H1 (cell line): ENCODE results near the gene CHST12. TPM values are rescaled to one million over a fixed set of nuclear protein-coding genes. Genes with fewer than 3 reads are reported as not detected.

Experiments
- KDM4A ChIP-seq: IDR thresholded peaks from one replicate; pipeline ENCODE4 v1.7.1; 2012; ENCODE audit warnings: low read depth, mild to moderate bottlenecking, moderate library complexity, low read length, inconsistent platforms; ENCODE audit not compliant: severe bottlenecking
- NRF1 ChIP-seq: IDR thresholded peaks from 2 replicates; pipeline ENCODE4 v1.6.1; 2011; ENCODE audit warnings: mild to moderate bottlenecking, low read depth, low read length, improper control_type of control experiment
- POLR2A ChIP-seq, 2 experiments: IDR thresholded peaks; 1 replicate in 1 of 2; 2 replicates in 1 of 2; pipeline ENCODE4 v1.6.1; 2011; ENCODE audit warnings: low read depth in 2 of 2, low read length in 2 of 2, mild to moderate bottlenecking in 2 of 2; ENCODE audit errors: control extremely low read depth in 1 of 2
- POLR2AphosphoS5 ChIP-seq: IDR thresholded peaks from 2 replicates; pipeline ENCODE4 v1.6.1; 2011; ENCODE audit warnings: low read depth, low read length
- RXRA ChIP-seq: IDR thresholded peaks from 2 replicates; pipeline ENCODE4 v1.6.1; 2011; ENCODE audit warnings: low read depth, mild to moderate bottlenecking, low read length, moderate library complexity; ENCODE audit not compliant: insufficient read depth
- polyA plus RNA-seq, 7 experiments: library from polyadenylated mRNA; depleted of rRNA in 3 of 7; stranded (reverse) in 5 of 7; unstranded in 2 of 7; fragments of >200 nt in 5 of 7; fragments of 200-250 nt in 2 of 7; gene quantifications; 1 replicate in 5 of 7; 2 replicates in 1 of 7; 4 replicates in 1 of 7; pipeline versions ENCODE4 v1.2.1 to v1.2.3, GENCODE V29; 2011 to 2013; ENCODE audit warnings: missing spikeins in 2 of 7, mixed read lengths in 2 of 7
- total RNA-seq: library from RNA; stranded (reverse); fragmentation: NEBNext Ultra II Directional; extraction: Animal tissue kit (Norgen Biotek cat#: 25700); gene quantifications from 2 replicates; pipeline ENCODE4 v1.2.1, GENCODE V29; 2021

CHST12 gene
- total and polyA plus RNA-seq, 2 of the 8 experiments (the other 6 are each of a cell fraction or from before 2014, with no cell fraction given) = 13.4 to 24.1 TPM

GRCh38 chr7:2380461-2380860, 22.9 kb upstream of the CHST12 start (continued):
- no peak for TF ChIP-seq NRF1
- no peak for TF ChIP-seq RXRA
- TF ChIP-seq POLR2A (IDR thresholded peaks at IDR 0.05; ENCODE audit: control extremely low read depth in 1 of 2, low read depth in 2 of 2, low read length in 2 of 2) = no peak
- TF ChIP-seq KDM4A = no peak
- TF ChIP-seq POLR2AphosphoS5 = no peak
